Measurements from ENCODE around the gene CD163L1.

Gene CD163L1

DNA sequence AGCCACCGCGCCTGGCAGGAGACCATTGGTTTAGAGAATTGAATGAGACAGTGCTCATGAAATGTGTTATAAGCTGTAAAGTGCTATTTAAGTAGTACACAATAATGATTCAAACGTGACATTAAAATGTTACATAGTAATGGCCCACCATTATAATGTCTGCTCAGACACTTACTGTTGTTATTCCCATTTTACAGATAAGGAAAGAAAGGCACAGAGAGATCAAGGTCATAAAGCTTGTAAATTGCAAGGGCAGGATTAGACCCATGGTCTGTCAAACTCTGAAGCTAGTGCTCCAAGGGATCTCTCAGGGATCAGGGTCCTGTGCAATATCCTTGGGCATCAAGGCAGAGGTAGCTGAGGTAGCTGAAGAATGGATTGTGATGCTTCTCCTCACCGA lies 133.9 kb downstream of the CD163L1 start:
- Histone ChIP-seq H3K4me3 (ENCODE audit: insufficient read depth, low read length, poor library complexity, severe bottlenecking) (no peak overlapping the region), H2AFZ (ENCODE audit: low read depth, low read length, severe bottlenecking) (no peak overlapping the region), H3K36me3 (ENCODE audit: low read length) (no peaks in the 10 kb centered on the region), H3K4me2 (ENCODE audit: low read depth, low read length, poor library complexity, severe bottlenecking) (no peak overlapping the region), H3K9ac (ENCODE audit: low read length) (no peak overlapping the region), H3K9me3 (ENCODE audit: insufficient read depth, low read length) (no peaks in the 10 kb centered on the region), H4K20me1 (ENCODE audit: low read depth, low read length) (no peaks in the 10 kb centered on the region), H3K79me2 (ENCODE audit: insufficient read depth, low read length) (no peaks in the 10 kb centered on the region), H3F3A (ENCODE audit: insufficient read depth) (no peaks in the 10 kb centered on the region), H3K27me3 (ENCODE audit: low read length) (0 out of 2 replicates have a peak, but pooled peaks cover 3% of the 10 kb centered on the region), H3K27ac (ENCODE audit: low read depth, low read length) (no peak overlapping the region), H3K9me2 (replicated peaks; ENCODE audit: insufficient read depth, low read length) (no peaks in the 10 kb centered on the region)
- TF ChIP-seq, protein P1, sequence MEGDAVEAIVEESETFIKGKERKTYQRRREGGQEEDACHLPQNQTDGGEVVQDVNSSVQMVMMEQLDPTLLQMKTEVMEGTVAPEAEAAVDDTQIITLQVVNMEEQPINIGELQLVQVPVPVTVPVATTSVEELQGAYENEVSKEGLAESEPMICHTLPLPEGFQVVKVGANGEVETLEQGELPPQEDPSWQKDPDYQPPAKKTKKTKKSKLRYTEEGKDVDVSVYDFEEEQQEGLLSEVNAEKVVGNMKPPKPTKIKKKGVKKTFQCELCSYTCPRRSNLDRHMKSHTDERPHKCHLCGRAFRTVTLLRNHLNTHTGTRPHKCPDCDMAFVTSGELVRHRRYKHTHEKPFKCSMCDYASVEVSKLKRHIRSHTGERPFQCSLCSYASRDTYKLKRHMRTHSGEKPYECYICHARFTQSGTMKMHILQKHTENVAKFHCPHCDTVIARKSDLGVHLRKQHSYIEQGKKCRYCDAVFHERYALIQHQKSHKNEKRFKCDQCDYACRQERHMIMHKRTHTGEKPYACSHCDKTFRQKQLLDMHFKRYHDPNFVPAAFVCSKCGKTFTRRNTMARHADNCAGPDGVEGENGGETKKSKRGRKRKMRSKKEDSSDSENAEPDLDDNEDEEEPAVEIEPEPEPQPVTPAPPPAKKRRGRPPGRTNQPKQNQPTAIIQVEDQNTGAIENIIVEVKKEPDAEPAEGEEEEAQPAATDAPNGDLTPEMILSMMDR (IDR thresholded peaks at IDR 0.05; ENCODE audit: insufficient read depth, low read length, poor library complexity, severe bottlenecking) = no peak
- no peak for TF ChIP-seq EZH2phosphoT487 (conservative IDR thresholded peaks at IDR 0.05; ENCODE audit: low read length)
